ENCODE results near the gene EFCAB11.

DNA sequence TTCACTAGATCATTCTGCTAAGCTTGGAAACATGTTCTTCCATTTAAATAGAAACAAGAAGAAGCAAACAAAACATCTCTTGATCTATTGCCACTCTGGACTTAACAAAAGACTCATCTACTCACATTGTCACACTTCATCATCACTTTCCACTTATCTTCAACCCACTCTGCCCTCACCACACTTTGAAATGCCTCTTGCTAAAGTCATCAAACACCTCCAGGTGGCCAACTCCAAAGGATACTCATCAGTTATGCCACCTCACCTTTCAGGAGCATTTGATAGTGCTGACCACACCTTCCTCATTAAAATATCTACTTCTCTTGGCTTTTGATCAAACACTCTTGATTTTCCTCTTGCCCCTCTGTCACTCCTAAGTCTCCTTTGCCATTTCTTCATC, 7.2 kb downstream of the EFCAB11 start:
- TF ChIP-seq, protein P1, sequence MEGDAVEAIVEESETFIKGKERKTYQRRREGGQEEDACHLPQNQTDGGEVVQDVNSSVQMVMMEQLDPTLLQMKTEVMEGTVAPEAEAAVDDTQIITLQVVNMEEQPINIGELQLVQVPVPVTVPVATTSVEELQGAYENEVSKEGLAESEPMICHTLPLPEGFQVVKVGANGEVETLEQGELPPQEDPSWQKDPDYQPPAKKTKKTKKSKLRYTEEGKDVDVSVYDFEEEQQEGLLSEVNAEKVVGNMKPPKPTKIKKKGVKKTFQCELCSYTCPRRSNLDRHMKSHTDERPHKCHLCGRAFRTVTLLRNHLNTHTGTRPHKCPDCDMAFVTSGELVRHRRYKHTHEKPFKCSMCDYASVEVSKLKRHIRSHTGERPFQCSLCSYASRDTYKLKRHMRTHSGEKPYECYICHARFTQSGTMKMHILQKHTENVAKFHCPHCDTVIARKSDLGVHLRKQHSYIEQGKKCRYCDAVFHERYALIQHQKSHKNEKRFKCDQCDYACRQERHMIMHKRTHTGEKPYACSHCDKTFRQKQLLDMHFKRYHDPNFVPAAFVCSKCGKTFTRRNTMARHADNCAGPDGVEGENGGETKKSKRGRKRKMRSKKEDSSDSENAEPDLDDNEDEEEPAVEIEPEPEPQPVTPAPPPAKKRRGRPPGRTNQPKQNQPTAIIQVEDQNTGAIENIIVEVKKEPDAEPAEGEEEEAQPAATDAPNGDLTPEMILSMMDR (IDR thresholded peaks at IDR 0.05; ENCODE audit: low read length) = no peak
- TF ChIP-seq EZH2 (IDR thresholded peaks at IDR 0.05; ENCODE audit: borderline replicate concordance, low read length) = no peak
